ENCODE results near the gene TRIM14. TPM values are rescaled to one million over a fixed set of nuclear protein-coding genes. Genes with fewer than 3 reads are reported as not detected.

Gene TRIM14
- polyA plus RNA-seq, 3 donors, result 23.0 to 30.6 (median 28.5) TPM

GRCh38 chr9:98154678-98155077 is 35.7 kb upstream of the TRIM14 start:
- Mint-ChIP-seq H3K4me1 (peaks cover 27% of the 10 kb centered on the region), H3K36me3 (peaks cover 31 to 49% of the 10 kb centered on the region in 2 donors), H3K27me3 (ENCODE audit: low read depth in 3 of 3) (peaks cover 0 to 1% (median 0%) of the 10 kb centered on the region in 3 donors), H3K9me3 (peaks cover 0 to 2% (median 0%) of the 10 kb centered on the region in 7 donors), H3K4me3 (no peak overlapping the region), H3K27ac (no peak overlapping the region)
- DNase-seq, result no peak
- intact Hi-C loops (cut with micrococcal nuclease), result no loop called here
- peaks cover 0 to 14% of the 10 kb centered on the region in 2 donors for H3K36me3 ChIP-seq (replicated peaks in 1 of 2; ENCODE audit: control insufficient read depth in 1 of 2, insufficient read depth in 2 of 2, low read length in 2 of 2)
- no CpG with 5 or more reads among the region's 2 CpGs for WGBS (ENCODE audit: insufficient coverage)
- no peaks in the 10 kb centered on the region for H3K27me3 ChIP-seq (ENCODE audit: control insufficient read depth in 2 of 2, insufficient read depth in 2 of 2, low read length in 2 of 2)
- H4K20me1 ChIP-seq (ENCODE audit: insufficient read depth, low read length), result no peaks in the 10 kb centered on the region
- H3K4me3 ChIP-seq (replicated peaks in 1 of 3; ENCODE audit: low read depth in 2 of 3, low read length in 3 of 3), result no peak overlapping the region
- H3K4me1 ChIP-seq (ENCODE audit: control insufficient read depth in 1 of 2, insufficient read depth in 2 of 2, low read length in 2 of 2), result peaks cover 11% of the 10 kb centered on the region in 2 donors
- H3K9me3 ChIP-seq (replicated peaks in 1 of 2; ENCODE audit: control insufficient read depth in 1 of 2, insufficient read depth in 1 of 2, low read length in 2 of 2), result no peaks in the 10 kb centered on the region
- no peak overlapping the region for H2AFZ ChIP-seq (ENCODE audit: insufficient read depth, low read depth, low read length, poor library complexity, severe bottlenecking)
- H3K79me2 ChIP-seq (ENCODE audit: insufficient read depth, low read length), result no peaks in the 10 kb centered on the region
- no peak overlapping the region for H3K27ac ChIP-seq (ENCODE audit: low read depth in 1 of 2, low read length in 2 of 2)
- H3K9ac ChIP-seq (ENCODE audit: insufficient read depth, low read length, poor library complexity, severe bottlenecking), result no peak overlapping the region
- H3K4me2 ChIP-seq (replicated peaks; ENCODE audit: extremely low read depth, low read length, poor library complexity, severe bottlenecking), result no peak overlapping the region
- TF ChIP-seq CTCF (IDR thresholded peaks at IDR 0.05), result no peak

- no peak for TF ChIP-seq CTCF (IDR thresholded peaks at IDR 0.05)
- intact Hi-C loops (cut with micrococcal nuclease), result no loop called here
- no peak overlapping the region for H3K4me3 Mint-ChIP-seq
Observed at GRCh38 chr9:98152526-98152925, 33.5 kb upstream of the TRIM14 start.

More at GRCh38 chr9:98152526-98152925, 33.5 kb upstream of the TRIM14 start:
- H3K4me3 ChIP-seq (replicated peaks in 1 of 3; ENCODE audit: low read depth in 2 of 3, low read length in 3 of 3), result no peak overlapping the region
- Mint-ChIP-seq H3K4me1 (peaks cover 21% of the 10 kb centered on the region), H3K9me3 (peaks cover 0 to 2% (median 0%) of the 10 kb centered on the region in 7 donors), H3K36me3 (peaks cover 35 to 59% of the 10 kb centered on the region in 2 donors), H3K27me3 (ENCODE audit: low read depth in 3 of 3) (peaks cover 0 to 1% (median 0%) of the 10 kb centered on the region in 3 donors), H3K27ac (no peak overlapping the region)
- H3K27me3 ChIP-seq (ENCODE audit: control insufficient read depth in 2 of 2, insufficient read depth in 2 of 2, low read length in 2 of 2), result no peaks in the 10 kb centered on the region
- H4K20me1 ChIP-seq (ENCODE audit: insufficient read depth, low read length), result no peaks in the 10 kb centered on the region
- H3K27ac ChIP-seq (ENCODE audit: low read depth in 1 of 2, low read length in 2 of 2), result no peak overlapping the region
- no peak overlapping the region for H3K4me2 ChIP-seq (replicated peaks; ENCODE audit: extremely low read depth, low read length, poor library complexity, severe bottlenecking)
- H2AFZ ChIP-seq (ENCODE audit: insufficient read depth, low read depth, low read length, poor library complexity, severe bottlenecking), result no peak overlapping the region
- no peak for DNase-seq
- no peak overlapping the region for H3K9ac ChIP-seq (ENCODE audit: insufficient read depth, low read length, poor library complexity, severe bottlenecking)
- peaks cover 11% of the 10 kb centered on the region in 2 donors for H3K4me1 ChIP-seq (ENCODE audit: control insufficient read depth in 1 of 2, insufficient read depth in 2 of 2, low read length in 2 of 2)
- no peaks in the 10 kb centered on the region for H3K9me3 ChIP-seq (replicated peaks in 1 of 2; ENCODE audit: control insufficient read depth in 1 of 2, insufficient read depth in 1 of 2, low read length in 2 of 2)
- H3K36me3 ChIP-seq (replicated peaks in 1 of 2; ENCODE audit: control insufficient read depth in 1 of 2, insufficient read depth in 2 of 2, low read length in 2 of 2), result peaks cover 0 to 20% of the 10 kb centered on the region in 2 donors
- H3K79me2 ChIP-seq (ENCODE audit: insufficient read depth, low read length), result no peaks in the 10 kb centered on the region

All from CD14-positive monocyte (primary cell).